CD4-positive, alpha-beta T cell treated with Interleukin-15 for 4 hours (primary cell): ENCODE measurements around the gene HILPDA.

Source experiments
- DNase-seq: peaks from one replicate; pipeline ENCODE4 v3.0.0-alpha.2; 2020; ENCODE audit warnings: low spot score

Gene HILPDA, protein sequence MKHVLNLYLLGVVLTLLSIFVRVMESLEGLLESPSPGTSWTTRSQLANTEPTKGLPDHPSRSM

GRCh38 chr7:128455543-128456254, at the start of gene HILPDA:
Gene HILPDA (plus strand): TSS chr7:128455878. CDS start chr7:128457269, 1,391 bp downstream.
- peak; percentile 94 for DNase-seq

- no peak for DNase-seq
Measured at GRCh38 chr7:128406314-128407232, 49.1 kb upstream of the HILPDA start.

DNA sequence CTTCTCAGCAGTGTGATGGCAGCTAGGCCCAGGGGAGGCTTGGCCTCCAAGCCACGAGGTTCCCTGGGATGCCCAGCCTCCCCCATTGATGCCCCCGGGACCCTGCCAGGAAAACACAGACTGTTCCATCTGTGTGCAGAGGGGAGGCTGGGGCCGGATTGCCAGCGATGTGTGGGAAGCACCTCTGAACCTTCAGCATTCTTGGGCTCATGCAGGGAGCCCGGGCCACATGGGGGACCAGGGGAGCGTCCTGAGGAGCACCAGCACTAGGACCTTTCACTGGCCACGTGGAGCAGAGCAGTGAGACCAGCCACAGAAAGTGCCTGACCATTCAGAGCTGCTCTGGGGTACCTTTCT, 48.5 kb upstream of the HILPDA start:
- DNase-seq = no peak

- no peak for DNase-seq
Measured at GRCh38 chr7:128407751-128408708, 47.6 kb upstream of the HILPDA start.

DNA sequence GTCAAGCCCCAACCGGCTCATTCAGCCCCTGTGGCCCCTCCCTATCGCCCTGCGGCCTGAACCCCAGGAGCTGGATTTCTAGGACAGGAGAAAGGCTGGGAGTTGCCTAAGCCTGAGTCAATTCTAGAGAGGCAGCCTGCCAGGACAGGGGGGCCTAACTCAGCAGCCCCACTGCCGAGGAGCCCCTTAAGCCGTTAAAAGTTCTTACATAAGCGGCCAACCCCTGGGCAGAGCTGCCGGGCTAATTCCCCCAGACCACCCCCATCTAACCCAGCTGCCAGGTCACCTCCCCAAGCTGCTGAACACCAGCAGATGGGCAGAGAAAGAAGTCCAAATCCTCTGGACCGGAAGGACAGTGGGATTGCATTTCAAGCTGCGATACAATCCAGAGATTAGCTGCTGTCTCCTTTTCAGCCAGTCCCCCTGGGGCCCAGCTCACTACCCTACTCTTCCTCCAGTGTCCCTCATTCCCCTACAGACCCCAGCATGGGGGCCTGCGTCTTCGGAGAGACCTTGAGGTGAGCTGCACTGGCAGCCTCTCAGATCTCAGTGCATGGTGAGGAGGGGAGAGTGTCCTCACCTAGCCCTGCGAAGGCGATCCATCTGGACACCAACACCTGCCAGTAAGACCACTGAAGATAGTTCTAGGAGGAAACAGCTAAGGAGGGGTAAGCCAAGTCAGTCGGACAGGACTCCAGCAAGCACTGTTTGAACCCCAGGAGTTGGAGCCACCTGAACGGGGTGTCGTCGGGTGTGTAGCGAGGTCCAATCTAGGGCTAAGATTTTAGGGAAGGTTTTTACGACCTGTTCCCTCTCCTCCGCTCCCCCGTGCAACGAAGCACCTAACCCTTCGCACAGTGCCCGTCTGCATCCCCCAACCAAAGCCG, 46.7 kb upstream of the HILPDA start:
- DNase-seq = no peak

GRCh38 chr7:128409596-128410450, 45.9 kb upstream of the HILPDA start, which contains the start of gene IMPDH1:
Gene IMPDH1 (minus strand): TSS chr7:128409982. CDS start chr7:128409901, 81 bp downstream.
- DNase-seq = peak; percentile 85

- DNase-seq = no peak
Measured at GRCh38 chr7:128410451-128410753, 45.3 kb upstream of the HILPDA start.

DNA sequence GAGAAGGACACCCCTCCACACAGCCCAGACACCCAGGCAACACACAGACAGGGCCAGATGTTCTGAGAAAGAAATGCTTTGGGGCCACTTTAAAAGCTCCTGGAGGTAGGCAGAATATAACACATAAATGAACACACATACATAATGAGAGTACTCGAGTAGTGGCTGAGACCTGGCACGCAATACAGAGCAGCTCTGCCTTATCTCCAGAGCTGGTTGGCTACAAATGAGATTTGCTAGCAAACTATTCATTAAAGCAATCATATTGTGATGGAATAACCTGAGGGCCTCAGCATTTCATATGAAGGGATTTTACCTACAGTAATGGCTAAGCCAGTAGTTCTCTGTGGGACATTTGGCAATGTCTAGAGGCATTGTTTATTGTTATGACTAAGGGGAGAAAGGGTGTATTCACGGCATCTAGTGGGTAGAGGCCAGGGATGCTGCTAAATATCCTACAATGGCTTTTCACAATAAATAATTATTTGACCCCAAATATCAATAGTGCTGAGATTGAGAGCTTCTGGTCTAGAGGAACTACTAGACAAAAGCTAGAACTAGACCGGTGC, 40.4 kb upstream of the HILPDA start:
- no peak for DNase-seq

DNA sequence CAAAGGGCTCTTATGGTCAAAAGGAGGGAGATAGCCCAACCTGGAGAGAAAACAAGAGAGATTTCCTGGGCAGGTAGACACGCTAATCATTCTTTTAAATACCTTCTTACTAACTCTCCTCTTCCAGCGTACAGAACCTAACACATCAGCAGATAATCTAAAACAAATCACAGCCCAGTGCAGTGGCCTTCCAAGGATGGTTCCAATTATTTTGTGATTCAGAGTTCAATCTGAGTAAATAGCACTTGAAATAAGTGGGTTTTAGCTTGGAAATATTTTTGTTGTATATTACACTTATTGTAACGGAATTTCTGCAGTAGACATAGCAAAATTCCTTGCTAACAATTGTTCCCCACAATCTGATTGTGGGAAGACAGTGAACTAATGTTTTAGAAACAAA, 38.6 kb upstream of the HILPDA start:
- no peak for DNase-seq

DNA sequence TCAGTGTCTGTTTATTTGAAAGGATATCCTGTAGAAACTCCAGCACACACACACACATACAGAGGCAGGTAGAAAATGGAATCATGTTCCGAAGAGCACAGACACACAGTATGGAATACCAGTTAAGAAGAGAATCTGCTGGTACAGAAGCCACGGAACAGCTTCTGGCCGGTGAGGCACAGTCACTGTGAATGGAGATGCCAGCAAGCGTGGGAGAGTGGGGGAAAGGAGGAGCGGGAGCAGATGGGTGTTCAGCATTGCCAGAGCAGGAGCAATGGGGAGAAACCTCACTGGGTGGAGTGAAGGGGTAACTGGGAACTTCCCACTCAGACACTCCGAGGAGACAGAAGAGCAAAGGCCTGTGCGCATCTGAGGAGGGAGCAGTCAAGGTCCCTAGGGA, 36.4 kb upstream of the HILPDA start:
- no peak for DNase-seq

GRCh38 chr7:128420773-128421172, 34.9 kb upstream of the HILPDA start:
- no peak for DNase-seq

DNA sequence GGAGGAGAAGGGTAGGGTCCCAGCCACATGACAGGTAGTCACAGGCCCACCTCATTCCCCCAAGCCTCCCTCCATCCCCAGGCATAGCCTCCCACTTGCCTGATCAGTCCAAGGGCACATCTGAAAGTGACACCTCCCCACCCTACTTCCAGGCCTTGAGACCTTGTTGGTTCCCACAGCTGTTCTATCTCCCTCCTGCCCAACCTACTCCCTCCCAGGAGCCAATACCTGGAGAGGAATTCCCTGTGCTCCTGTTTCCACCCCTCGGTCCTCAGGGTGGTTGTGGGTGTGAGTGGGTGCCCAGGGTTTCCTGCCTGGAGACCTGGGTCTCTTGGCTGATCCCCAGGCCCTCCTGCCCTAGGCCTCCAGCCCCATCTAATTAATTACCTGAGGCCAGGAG, 34.3 kb upstream of the HILPDA start:
- no peak for DNase-seq

DNA sequence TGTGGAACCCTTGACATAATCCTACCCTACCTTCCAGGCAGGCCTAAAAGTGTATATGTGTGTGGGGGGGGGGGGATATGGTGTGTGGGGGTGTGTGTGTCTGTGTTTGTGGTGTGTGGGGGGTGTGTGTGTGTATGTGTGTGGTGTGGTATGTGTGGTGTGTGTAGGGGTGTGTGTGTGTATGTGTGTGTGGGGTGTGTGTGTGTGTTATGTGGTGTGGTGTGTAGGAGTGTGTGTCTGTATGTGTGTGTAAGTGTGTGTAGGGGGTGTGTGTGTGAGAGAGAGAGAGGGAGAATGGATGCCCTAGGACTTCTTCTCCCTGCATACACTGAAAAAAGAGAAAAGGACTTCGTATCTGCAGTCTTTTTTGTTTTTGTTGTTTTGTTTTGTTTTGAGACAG, 33.6 kb upstream of the HILPDA start:
- no peak for DNase-seq

- DNase-seq = peak; percentile 19
Measured at GRCh38 chr7:128422842-128423241, 32.8 kb upstream of the HILPDA start.

DNA sequence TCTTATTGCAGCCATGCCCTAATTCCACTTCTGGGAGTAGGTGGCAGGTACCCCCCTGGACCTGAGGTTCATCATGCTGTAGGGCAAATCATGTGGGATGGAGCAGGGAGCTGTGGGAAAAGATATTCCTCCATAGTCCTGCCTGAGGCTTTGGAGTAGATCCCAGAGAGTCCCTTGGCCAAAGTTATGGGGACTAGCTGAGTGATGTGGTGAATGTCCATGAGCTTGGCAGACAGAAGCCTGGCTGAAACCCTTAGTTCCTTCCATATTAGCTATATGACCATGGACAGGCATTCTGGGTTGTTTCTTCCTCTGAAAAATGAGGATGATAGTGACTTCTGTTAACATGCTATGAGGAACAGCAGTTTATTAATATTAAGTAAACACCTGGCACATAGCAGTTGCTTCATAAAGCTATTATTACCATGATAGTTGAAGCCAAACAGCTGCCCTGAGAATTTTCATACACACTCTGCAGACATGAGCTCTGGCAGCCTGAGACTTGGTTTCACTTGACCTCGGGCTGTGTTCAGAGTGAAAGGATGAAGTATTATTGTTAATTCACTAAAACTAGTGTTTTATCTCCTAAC, 30.9 kb upstream of the HILPDA start:
- DNase-seq = no peak

DNA sequence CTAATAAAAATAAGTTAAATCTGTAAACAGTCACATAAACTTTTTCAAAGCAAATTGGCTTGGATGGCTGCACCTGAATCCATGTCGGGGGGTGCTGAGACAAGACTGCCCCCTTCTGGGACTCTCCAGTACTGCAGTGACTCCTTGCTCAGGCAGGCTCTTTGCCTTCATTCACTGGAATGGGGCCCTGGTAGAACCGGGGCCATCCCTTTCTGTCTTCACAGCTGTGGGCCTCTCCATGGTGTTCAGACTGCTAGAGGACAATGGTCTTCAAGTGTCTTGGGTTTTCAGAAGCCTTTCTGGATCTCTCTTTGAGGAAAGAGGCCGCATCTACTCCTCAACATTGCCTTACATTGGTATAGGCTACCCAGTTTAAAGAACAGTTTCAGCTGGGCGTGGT, 29.8 kb upstream of the HILPDA start:
- DNase-seq = peak; percentile 79

- DNase-seq = peak; percentile 59
Measured at GRCh38 chr7:128427289-128427891, 28.3 kb upstream of the HILPDA start.

GRCh38 chr7:128430207-128430606, 25.5 kb upstream of the HILPDA start:
- no peak for DNase-seq

- no peak for DNase-seq
Measured at GRCh38 chr7:128431221-128431620, 24.5 kb upstream of the HILPDA start.
